Stimulated activated CD8-positive, alpha-beta memory T cell treated with anti-CD3 and anti-CD28 coated beads, Interleukin-15, amount 100 ng/mL, for 1 hour (primary cell): ENCODE data around the gene DDAH2.

Experiments
- DNase-seq: peaks from one replicate; pipeline ENCODE4 v3.0.0-alpha.2; 2020; ENCODE audit warnings: low read depth

DDAH2 gene

DNA sequence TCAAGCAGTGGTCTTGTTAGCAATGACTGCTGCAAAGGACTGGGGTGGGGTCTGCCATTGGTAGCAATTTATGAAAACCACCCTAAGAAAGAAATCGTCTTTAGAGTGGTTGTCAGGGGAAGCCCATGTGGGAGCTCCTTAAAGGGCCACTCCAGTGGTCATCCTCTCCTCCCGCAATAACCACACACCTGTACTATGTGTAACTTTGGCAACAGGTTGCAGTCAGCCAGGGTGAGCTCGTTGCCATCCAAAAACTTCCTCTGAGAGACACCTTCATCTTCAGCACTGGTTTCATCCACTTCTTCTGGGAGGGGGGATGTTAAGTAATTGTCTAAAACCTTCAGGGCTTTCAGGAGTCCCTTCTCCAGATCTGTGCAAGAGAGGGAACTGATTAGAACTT lies 2.9 kb upstream of the DDAH2 start:
- no peak for DNase-seq

DNA sequence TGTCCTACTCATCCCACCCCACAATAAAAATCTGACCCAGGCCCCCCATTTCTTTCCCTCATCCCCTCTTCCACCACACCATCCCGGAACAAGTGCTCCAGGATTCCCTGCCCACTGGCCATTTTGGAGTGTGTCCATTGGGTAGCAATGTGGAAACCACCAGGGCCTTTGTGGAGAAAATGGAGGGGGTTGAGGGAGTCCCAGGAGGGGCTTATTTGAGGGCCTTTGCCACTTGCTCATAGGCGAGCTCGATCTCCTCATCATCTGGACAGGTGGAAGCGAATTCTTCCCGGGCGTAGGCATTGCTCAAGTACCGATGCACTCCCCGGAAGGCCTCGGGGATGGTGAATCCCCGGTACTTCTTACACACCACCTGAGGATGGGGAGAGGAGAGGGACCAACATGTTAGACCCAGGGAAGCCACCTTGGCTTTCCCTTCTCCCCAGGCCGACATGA lies 1.6 kb upstream of the DDAH2 start:
- no peak for DNase-seq

GRCh38 chr6:31729979-31730630 lies 1.0 kb upstream of the DDAH2 start:
- no peak for DNase-seq

DNA sequence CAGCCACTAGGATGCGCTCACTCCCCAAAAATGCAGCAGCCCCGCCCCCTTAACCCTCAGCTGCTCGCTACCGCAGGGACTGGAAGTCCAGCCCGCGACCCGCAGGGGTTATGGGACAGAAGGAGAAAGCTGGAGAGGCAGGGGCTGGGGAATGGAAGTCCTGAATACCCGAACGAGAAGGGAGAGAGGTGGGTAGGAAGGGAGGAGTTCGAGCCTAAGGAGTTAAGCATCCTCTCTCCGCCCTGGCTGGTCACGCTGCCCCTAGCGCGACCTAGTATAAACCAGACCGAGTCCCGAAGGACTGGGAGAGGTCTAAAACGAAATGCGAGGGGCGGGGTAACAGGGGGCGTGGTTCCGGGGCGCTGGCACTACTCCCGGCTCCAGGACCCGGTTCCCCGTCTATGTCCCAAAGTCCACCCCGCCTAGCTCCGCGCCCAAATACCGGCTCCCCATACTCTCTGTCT lies 448 bp upstream of the DDAH2 start:
- DNase-seq = peak; percentile 69

DNA sequence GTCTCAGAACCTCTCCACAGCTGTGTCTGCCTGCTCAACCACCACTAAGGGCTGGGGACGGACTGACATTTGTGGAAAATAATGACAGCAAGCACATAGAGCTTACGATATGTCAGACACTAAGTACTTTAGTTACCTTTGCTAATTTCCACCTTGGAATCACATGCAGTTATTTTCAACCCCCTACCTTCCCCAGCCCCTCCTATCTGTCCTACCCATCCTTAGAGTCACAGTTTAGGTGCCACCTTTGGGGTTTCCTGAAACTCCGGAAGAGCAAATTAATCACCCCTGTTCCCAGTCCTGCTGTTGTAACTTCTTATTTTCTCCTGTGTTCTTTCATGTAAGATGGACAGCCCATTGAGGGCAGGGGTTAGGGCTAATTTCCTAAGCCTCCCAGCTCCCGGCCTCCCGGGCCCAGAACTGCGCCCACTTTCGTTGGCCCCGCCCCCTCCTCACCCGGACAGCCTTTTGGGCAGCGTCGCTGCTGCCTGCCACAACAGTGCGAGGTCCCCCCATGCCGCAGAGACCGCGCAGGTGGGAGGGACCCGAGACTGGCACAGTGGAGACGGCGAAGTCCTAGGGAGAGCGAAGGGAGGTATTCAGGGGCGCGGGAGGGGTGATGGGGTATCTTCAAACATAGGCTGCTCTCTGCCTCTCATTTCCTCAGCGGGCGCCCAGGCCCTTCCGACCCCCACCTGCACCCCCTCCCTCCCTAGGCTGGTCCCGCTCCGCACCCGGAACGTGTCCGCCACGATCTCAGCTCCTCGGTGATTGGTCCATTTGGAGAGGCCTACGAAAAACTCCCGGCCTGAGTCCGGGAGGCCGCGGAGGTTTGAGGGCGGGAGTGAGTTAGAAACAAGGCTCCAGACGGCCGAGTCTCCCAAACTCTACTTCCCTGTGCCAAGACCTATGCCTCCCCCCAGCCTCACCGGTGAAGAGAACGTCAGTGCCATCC lies 1.1 kb downstream of the DDAH2 start:
- no peak for DNase-seq

- DNase-seq = no peak
Measured at GRCh38 chr6:31727034-31727716, 1.9 kb downstream of the DDAH2 start.

DNA sequence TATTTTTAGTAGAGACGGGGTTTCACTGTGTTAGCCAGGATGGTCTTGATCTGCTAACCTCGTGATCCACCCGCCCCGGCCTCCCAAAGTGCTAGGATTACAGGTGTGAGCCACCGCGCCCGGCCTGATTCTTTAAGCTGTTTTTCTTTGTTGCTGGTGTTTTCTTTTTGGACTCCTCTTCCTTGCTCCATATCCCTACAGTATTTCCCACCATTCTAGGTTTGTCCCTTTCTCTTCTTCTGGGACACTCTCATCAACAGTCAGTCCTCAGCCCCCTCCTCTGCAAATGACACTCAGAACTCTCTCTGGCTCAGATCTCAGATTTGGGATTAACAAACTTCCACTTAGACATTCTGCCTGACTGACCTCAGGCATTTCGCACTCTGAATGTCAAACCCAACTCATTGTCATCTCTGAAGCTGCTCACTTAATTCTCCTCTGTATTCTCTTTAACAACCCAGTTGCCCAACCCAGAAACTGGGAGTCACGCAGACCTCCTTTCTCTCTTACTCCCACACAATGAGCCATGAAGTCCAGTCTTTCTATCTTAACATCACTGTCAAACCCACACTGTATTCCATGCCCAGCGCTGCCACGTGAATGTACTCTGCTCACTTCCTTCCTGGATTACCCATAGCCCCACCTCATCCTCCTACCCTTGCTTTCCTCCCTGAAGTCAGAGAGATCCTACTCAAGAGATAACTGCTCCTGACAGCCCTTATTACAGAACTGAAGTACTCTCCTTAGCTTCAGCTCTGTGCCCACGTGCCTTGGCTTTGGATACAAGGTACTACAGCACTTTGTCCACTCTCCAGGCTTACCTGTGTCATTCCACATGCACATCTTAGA lies 3.4 kb downstream of the DDAH2 start:
- DNase-seq = no peak

DNA sequence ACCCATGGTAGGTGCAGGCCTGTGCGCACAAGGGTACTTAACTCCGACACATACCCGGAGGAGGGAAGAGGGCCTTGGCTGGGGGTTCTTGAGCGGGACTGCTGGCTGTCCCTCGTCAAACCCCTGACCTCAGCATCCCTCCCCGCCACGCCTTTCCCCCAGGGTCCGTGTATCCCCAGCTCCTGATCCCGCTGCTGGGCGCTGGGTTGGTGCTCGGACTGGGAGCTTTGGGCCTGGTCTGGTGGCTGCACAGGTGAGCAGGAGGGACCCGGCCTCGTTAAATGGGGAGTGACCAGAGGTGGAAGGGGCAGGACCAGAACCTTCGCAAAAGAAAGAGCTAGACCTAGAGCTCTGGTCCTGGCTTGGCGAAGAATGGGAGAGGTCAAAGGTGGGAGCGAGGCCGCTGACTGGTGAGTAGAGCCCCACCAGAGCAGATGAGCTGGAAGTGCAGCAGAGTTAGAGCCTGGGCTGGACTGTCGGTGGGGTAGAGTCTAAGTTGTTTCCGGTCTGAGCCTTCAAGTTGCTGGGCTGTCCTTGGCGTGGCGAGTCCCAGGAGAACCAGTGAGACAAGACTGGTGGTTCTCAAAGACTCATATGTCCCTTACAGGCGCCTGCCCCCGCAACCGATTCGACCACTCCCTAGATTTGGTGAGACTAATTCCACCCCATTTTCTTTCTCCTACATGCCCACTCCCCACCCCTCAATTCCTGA lies 5.0 kb downstream of the DDAH2 start:
- no peak for DNase-seq

- DNase-seq = no peak
Measured at GRCh38 chr6:31723245-31723979, 5.7 kb downstream of the DDAH2 start, which contains the start of gene MPIG6B. Gene MPIG6B, plus strand, starts transcription at chr6:31723373. Its CDS starts 11 bp downstream, at chr6:31723384.

DNA sequence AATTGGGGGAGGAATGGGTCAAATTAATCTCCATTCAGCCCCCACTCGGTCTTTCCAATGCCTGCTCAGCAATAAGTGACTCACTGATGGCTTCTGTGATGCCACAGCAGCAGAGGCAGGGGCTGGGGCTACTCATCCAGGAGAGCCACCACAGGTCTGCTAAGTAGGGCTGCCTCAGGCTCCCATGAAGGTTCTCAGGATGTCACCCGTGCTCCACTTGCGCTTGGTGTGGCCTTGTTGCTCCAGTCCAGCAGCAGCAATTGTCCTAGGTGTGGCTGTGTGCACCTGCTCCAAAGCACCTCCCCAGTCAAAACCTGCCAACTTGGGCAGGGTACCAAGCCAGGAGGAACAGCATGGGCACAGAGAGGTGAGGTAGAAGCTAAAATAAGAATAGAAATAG lies 6.9 kb downstream of the DDAH2 start:
- DNase-seq = no peak

- no peak for DNase-seq
Measured at GRCh38 chr6:31721351-31722020, 7.6 kb downstream of the DDAH2 start, which contains the start of gene LY6G6C. Gene LY6G6C, minus strand, starts transcription at chr6:31721746. Its CDS starts 67 bp downstream, at chr6:31721679.

DNA sequence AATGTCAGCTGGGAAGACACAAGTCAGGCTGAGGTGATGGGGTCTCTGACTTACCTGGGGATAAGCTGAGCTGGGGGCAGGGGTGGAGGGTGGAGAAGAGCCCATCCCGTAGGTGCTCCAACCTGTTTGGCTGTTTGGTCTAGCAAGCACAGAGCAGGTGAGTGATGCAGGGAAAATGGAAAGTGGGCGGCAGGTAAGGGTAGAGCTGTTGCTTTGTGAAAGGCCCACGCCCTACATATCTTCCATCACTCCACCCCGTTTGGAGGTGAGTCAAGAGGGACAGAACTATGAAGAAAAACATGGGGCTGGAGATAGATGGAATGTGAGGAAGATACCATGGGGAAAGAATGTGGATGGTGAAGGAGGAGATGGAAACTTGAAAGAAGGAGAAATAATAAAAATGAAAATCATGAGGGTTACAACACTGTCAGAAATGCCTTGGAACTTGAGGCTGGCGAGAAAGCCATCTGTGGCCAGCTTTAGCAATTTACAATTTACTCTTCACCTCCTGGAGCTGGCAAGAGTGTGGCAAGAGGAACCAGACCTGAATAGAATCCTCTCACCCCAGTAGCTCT lies 8.8 kb downstream of the DDAH2 start:
- DNase-seq = no peak

GRCh38 chr6:31719001-31719400 lies 10.1 kb downstream of the DDAH2 start:
- DNase-seq = no peak

- no peak for DNase-seq
Measured at GRCh38 chr6:31718265-31718664, 10.8 kb downstream of the DDAH2 start.

GRCh38 chr6:31717499-31718222 lies 11.4 kb downstream of the DDAH2 start:
- no peak for DNase-seq

- DNase-seq = no peak
Measured at GRCh38 chr6:31715022-31715958, 13.8 kb downstream of the DDAH2 start, which contains the start of gene LY6G6D. Gene LY6G6D, plus strand, starts transcription at chr6:31715348. Its CDS starts 8 bp downstream, at chr6:31715356.
